HL-60 (cell line): ENCODE data around the gene RBMX.

Source experiments
- DNase-seq, 2 experiments: peaks; one replicate each; pipeline ENCODE4 v3.0.0-alpha.2; 2010 to 2020; ENCODE audit warnings: low read depth in 1 of 2, low spot score in 1 of 2
- H3K27ac ChIP-seq: fragments of 250-450 bp; sonication (Bioruptor Pico); replicated peaks from 2 replicates; pipeline ENCODE4 v1.5.1; 2020; ENCODE audit warnings: mild to moderate bottlenecking, moderate library complexity
- H3K27me3 ChIP-seq: fragments of 250-450 bp; sonication (Bioruptor Pico); 2 replicates; pipeline ENCODE4 v1.5.1; 2021; ENCODE audit warnings: mild to moderate bottlenecking, moderate library complexity; ENCODE audit not compliant: insufficient read depth, poor library complexity, severe bottlenecking
- H3K4me3 ChIP-seq: replicated peaks from 2 replicates; pipeline ENCODE4 v1.5.1; 2011; ENCODE audit warnings: mild to moderate bottlenecking, control low read depth, low read length; ENCODE audit not compliant: insufficient read depth
- CTCF ChIP-seq: IDR thresholded peaks from one replicate; pipeline ENCODE4 v1.5.1; 2011; ENCODE audit warnings: low read length, control low read depth, inconsistent platforms; ENCODE audit not compliant: insufficient read depth
- GABPA ChIP-seq: IDR thresholded peaks from 2 replicates; pipeline ENCODE4 v1.6.1; 2012; ENCODE audit warnings: low read depth
- POLR2AphosphoS5 ChIP-seq: IDR thresholded peaks from 2 replicates; pipeline ENCODE4 v1.6.1; 2012; ENCODE audit warnings: low read depth
- REST ChIP-seq: IDR thresholded peaks from 2 replicates; pipeline ENCODE4 v1.6.1; 2012; ENCODE audit warnings: low read depth; ENCODE audit not compliant: insufficient replicate concordance
- SPI1 ChIP-seq: IDR thresholded peaks from 2 replicates; pipeline ENCODE4 v1.6.1; 2012; ENCODE audit warnings: low read depth, mild to moderate bottlenecking, borderline replicate concordance

RBMX gene

GRCh38 chrX:136858007-136858756, 22.3 kb downstream of the RBMX start:
- TF ChIP-seq SPI1 (no peak), GABPA (no peak), REST (no peak), CTCF (no peak)
- H3K27ac ChIP-seq, result no peak overlapping the region
- no peak overlapping the region for H3K4me3 ChIP-seq
- no peaks in the 10 kb centered on the region for H3K27me3 ChIP-seq
- DNase-seq, result no peak

GRCh38 chrX:136856551-136856950, 24.0 kb downstream of the RBMX start:
- TF ChIP-seq REST (no peak), CTCF (no peak), POLR2AphosphoS5 (no peak), GABPA (no peak), SPI1 (peak; percentile 91)
- DNase-seq, result peak in 1 of 2 experiments; percentile 48
- Histone ChIP-seq H3K27ac (peak overlapping the region; percentile 27; the same call in 1 of the 2 replicates), H3K27me3 (no peaks in the 10 kb centered on the region), H3K4me3 (no peak overlapping the region)

GRCh38 chrX:136856050-136856449, 24.5 kb downstream of the RBMX start:
- no peaks in the 10 kb centered on the region for H3K27me3 ChIP-seq

More at GRCh38 chrX:136856050-136856449, 24.5 kb downstream of the RBMX start:
- Histone ChIP-seq H3K27ac (no peak overlapping the region; the same call in 1 of the 2 replicates), H3K4me3 (no peak overlapping the region)
- DNase-seq, result no peak
- TF ChIP-seq POLR2AphosphoS5, result no peak
- TF ChIP-seq CTCF, result no peak
- no peak for TF ChIP-seq SPI1
- no peak for TF ChIP-seq REST
- TF ChIP-seq GABPA, result no peak
